Measurements from ENCODE around the gene GNLY.
A peak's percentile ranks its signal among the peaks of the same experiment; 100 is the strongest.

GRCh38 chr2:85678377-85678776 is 15.8 kb upstream of the GNLY start:
- TF ChIP-seq CTCF (IDR thresholded peaks at IDR 0.05) (no peak), POLR2A (IDR thresholded peaks at IDR 0.05) (peak in 1 of 4 donors; percentile 20)

All from upper lobe of left lung (tissue), 4 donors.